GM15510 (cell line): ENCODE results near the gene ERC2.

Source experiments
- POLR2A ChIP-seq: IDR thresholded peaks from 3 replicates; pipeline ENCODE4 v1.6.1; 2011; ENCODE audit warnings: borderline replicate concordance; ENCODE audit not compliant: insufficient read length; ENCODE audit errors: extremely low read depth

The ERC2 gene

GRCh38 chr3:55742022-55742831, 726.0 kb downstream of the ERC2 start:
- TF ChIP-seq POLR2A: no peak

GRCh38 chr3:55737186-55737585, 731.1 kb downstream of the ERC2 start:
- no peak for TF ChIP-seq POLR2A

GRCh38 chr3:55735976-55736375, 732.3 kb downstream of the ERC2 start:
- no peak for TF ChIP-seq POLR2A

GRCh38 chr3:55731741-55732140, 736.5 kb downstream of the ERC2 start:
- no peak for TF ChIP-seq POLR2A

- no peak for TF ChIP-seq POLR2A
Measured at GRCh38 chr3:55729546-55729945, 738.7 kb downstream of the ERC2 start.

- TF ChIP-seq POLR2A: no peak
Measured at GRCh38 chr3:55728461-55729100, 739.7 kb downstream of the ERC2 start.

GRCh38 chr3:55726501-55726775, 741.8 kb downstream of the ERC2 start:
- no peak for TF ChIP-seq POLR2A

- no peak for TF ChIP-seq POLR2A
Measured at GRCh38 chr3:55725681-55726500, 742.4 kb downstream of the ERC2 start.

- TF ChIP-seq POLR2A: no peak
Measured at GRCh38 chr3:55724821-55725220, 743.4 kb downstream of the ERC2 start.

- TF ChIP-seq POLR2A: no peak
Measured at GRCh38 chr3:55724407-55724784, 743.9 kb downstream of the ERC2 start.

- no peak for TF ChIP-seq POLR2A
Measured at GRCh38 chr3:55723653-55724406, 744.4 kb downstream of the ERC2 start.

GRCh38 chr3:55721716-55722484, 746.4 kb downstream of the ERC2 start:
- no peak for TF ChIP-seq POLR2A

GRCh38 chr3:55720614-55721013, 747.7 kb downstream of the ERC2 start:
- TF ChIP-seq POLR2A: no peak

- no peak for TF ChIP-seq POLR2A
Measured at GRCh38 chr3:55719508-55719907, 748.8 kb downstream of the ERC2 start.

- TF ChIP-seq POLR2A: no peak
Measured at GRCh38 chr3:55719006-55719405, 749.3 kb downstream of the ERC2 start.

GRCh38 chr3:55718521-55718921, 749.7 kb downstream of the ERC2 start:
- no peak for TF ChIP-seq POLR2A
